Astrocyte (in vitro differentiated cells and primary cell): ENCODE data around the gene SEMA3F. TPM values are rescaled to one million over a fixed set of nuclear protein-coding genes. Genes with fewer than 3 reads are reported as not detected.

Experiments used
- DNase-seq: peaks from one replicate; pipeline ENCODE4 v3.0.0-alpha.2; 2010; ENCODE audit warnings: low read depth
- FAIRE-seq: peaks from 2 replicates; lab custom pipeline; 2011; peaks lifted over from hg19 to GRCh38; lab: Jason Lieb, UNC
- H2AFZ ChIP-seq: 2 replicates; pipeline ENCODE4 v1.6.0; 2012; ENCODE audit warnings: low read depth, low read length, inconsistent platforms
- H3K27ac ChIP-seq: 2 replicates; pipeline ENCODE4 v1.5.1; 2011; ENCODE audit warnings: low read depth, low read length, inconsistent platforms
- H3K27me3 ChIP-seq: 2 replicates; pipeline ENCODE4 v1.6.0; 2011; ENCODE audit warnings: low read length, inconsistent platforms; ENCODE audit not compliant: insufficient read depth
- H3K36me3 ChIP-seq: 2 replicates; pipeline ENCODE4 v1.5.1; 2011; ENCODE audit warnings: low read length, inconsistent platforms; ENCODE audit not compliant: insufficient read depth
- H3K4me1 ChIP-seq: 2 replicates; pipeline ENCODE4 v1.5.1; 2011; ENCODE audit warnings: low read length, inconsistent platforms; ENCODE audit not compliant: insufficient read depth
- H3K4me2 ChIP-seq: 2 replicates; pipeline ENCODE4 v1.6.0; 2012; ENCODE audit warnings: low read length, inconsistent platforms
- H3K4me3 ChIP-seq: 2 replicates; pipeline ENCODE4 v1.5.1; 2011; ENCODE audit warnings: low read depth, mild to moderate bottlenecking, low read length, inconsistent platforms; ENCODE audit not compliant: insufficient read depth
- H3K79me2 ChIP-seq: 2 replicates; pipeline ENCODE4 v1.6.0; 2012; ENCODE audit warnings: mild to moderate bottlenecking, low read length, inconsistent platforms; ENCODE audit not compliant: insufficient read depth
- H3K9ac ChIP-seq: 2 replicates; pipeline ENCODE4 v1.6.0; 2012; ENCODE audit warnings: mild to moderate bottlenecking, low read length, inconsistent platforms
- H3K9me3 ChIP-seq: 2 replicates; pipeline ENCODE4 v1.5.1; 2012; ENCODE audit warnings: low read depth, mild to moderate bottlenecking, low read length, inconsistent platforms; ENCODE audit not compliant: insufficient read depth
- H4K20me1 ChIP-seq: 2 replicates; pipeline ENCODE4 v1.6.0; 2012; ENCODE audit warnings: low read length, inconsistent platforms; ENCODE audit not compliant: insufficient read depth
- H3K27ac Mint-ChIP-seq: one replicate; pipeline ENCODE4 v1.8.0; 2021; ENCODE audit warnings: mild to moderate bottlenecking, mixed read lengths; ENCODE audit not compliant: unreplicated experiment
- H3K27me3 Mint-ChIP-seq: one replicate; pipeline ENCODE4 v1.8.0; 2021; ENCODE audit warnings: low read depth, mixed read lengths; ENCODE audit not compliant: unreplicated experiment
- H3K36me3 Mint-ChIP-seq: one replicate; pipeline ENCODE4 v1.8.0; 2021; ENCODE audit warnings: low read depth, mixed read lengths; ENCODE audit not compliant: unreplicated experiment
- H3K4me1 Mint-ChIP-seq: one replicate; pipeline ENCODE4 v1.8.0; 2021; ENCODE audit warnings: low read depth, mixed read lengths; ENCODE audit not compliant: unreplicated experiment
- H3K4me3 Mint-ChIP-seq: one replicate; pipeline ENCODE4 v1.8.0; 2021; ENCODE audit warnings: mild to moderate bottlenecking, moderate library complexity, mixed read lengths; ENCODE audit not compliant: unreplicated experiment
- H3K9me3 Mint-ChIP-seq: one replicate; pipeline ENCODE4 v1.8.0; 2021; ENCODE audit warnings: mild to moderate bottlenecking, mixed read lengths; ENCODE audit not compliant: unreplicated experiment
- CTCF ChIP-seq: IDR thresholded peaks from 2 replicates; pipeline ENCODE4 v1.5.1; 2011; ENCODE audit warnings: low read depth, mild to moderate bottlenecking, inconsistent platforms, low read length, moderate library complexity; ENCODE audit not compliant: insufficient read depth
- EZH2 ChIP-seq: IDR thresholded peaks from 2 replicates; pipeline ENCODE4 v1.6.1; 2012; ENCODE audit warnings: mild to moderate bottlenecking, low read length, inconsistent platforms; ENCODE audit not compliant: insufficient read depth
- total RNA-seq: library from RNA; stranded (reverse); gene quantifications from 2 replicates; pipeline ENCODE4 v1.2.1, GENCODE V29; 2021

SEMA3F gene
- total RNA-seq, 1 donor from 2014 or later, result 6.6 TPM

GRCh38 chr3:50194903-50195500, 39.9 kb downstream of the SEMA3F start:
- Histone ChIP-seq H3K79me2 (no peaks in the 10 kb centered on the region), H3K4me2 (peak overlapping the region; percentile 62), H3K27ac (no peak overlapping the region), H3K27me3 (peaks cover 21% of the 10 kb centered on the region), H3K9ac (no peak overlapping the region), H3K4me1 (peaks cover 6% of the 10 kb centered on the region), H3K36me3 (no peaks in the 10 kb centered on the region), H3K9me3 (no peaks in the 10 kb centered on the region), H3K4me3 (no peak overlapping the region), H2AFZ (peak overlapping the region; percentile 66), H4K20me1 (no peaks in the 10 kb centered on the region)
- Mint-ChIP-seq H3K36me3 (no peaks in the 10 kb centered on the region), H3K4me1 (no peaks in the 10 kb centered on the region), H3K27me3 (peaks cover 38% of the 10 kb centered on the region), H3K27ac (no peak overlapping the region), H3K9me3 (no peaks in the 10 kb centered on the region), H3K4me3 (no peak overlapping the region)
- FAIRE-seq (no peak), DNase-seq (no peak)
- TF ChIP-seq CTCF (no peak), EZH2 (no peak)

GRCh38 chr3:50195501-50196252, 40.6 kb downstream of the SEMA3F start:
- no peak for DNase-seq
- no peak overlapping the region for H3K4me3 ChIP-seq
- no peak overlapping the region for H3K4me2 ChIP-seq
- peaks cover 21% of the 10 kb centered on the region for H3K27me3 ChIP-seq
- no peaks in the 10 kb centered on the region for H3K9me3 Mint-ChIP-seq
- no peak for FAIRE-seq
- no peaks in the 10 kb centered on the region for H3K79me2 ChIP-seq
- H3K27me3 Mint-ChIP-seq, result peaks cover 38% of the 10 kb centered on the region
- no peaks in the 10 kb centered on the region for H4K20me1 ChIP-seq
- no peak overlapping the region for H2AFZ ChIP-seq
- H3K9ac ChIP-seq, result no peak overlapping the region
- H3K4me1 Mint-ChIP-seq, result no peaks in the 10 kb centered on the region
- no peak overlapping the region for H3K4me3 Mint-ChIP-seq
- H3K27ac ChIP-seq, result no peak overlapping the region
- TF ChIP-seq CTCF, result no peak
- TF ChIP-seq EZH2, result no peak
- no peaks in the 10 kb centered on the region for H3K36me3 ChIP-seq
- H3K36me3 Mint-ChIP-seq, result no peaks in the 10 kb centered on the region
- peaks cover 6% of the 10 kb centered on the region for H3K4me1 ChIP-seq
- H3K9me3 ChIP-seq, result no peaks in the 10 kb centered on the region
- no peak overlapping the region for H3K27ac Mint-ChIP-seq
